Measurements from ENCODE around the gene ZER1. TPM values are rescaled to one million over a fixed set of nuclear protein-coding genes. Genes with fewer than 3 reads are reported as not detected.
A peak's percentile ranks its signal among the peaks of the same experiment; 100 is the strongest.

The ZER1 gene
- total and polyA plus RNA-seq, 2 of the 8 experiments (the other 6 are each of a cell fraction or from before 2014, with no cell fraction given): 20.5 to 26.6 TPM

DNA sequence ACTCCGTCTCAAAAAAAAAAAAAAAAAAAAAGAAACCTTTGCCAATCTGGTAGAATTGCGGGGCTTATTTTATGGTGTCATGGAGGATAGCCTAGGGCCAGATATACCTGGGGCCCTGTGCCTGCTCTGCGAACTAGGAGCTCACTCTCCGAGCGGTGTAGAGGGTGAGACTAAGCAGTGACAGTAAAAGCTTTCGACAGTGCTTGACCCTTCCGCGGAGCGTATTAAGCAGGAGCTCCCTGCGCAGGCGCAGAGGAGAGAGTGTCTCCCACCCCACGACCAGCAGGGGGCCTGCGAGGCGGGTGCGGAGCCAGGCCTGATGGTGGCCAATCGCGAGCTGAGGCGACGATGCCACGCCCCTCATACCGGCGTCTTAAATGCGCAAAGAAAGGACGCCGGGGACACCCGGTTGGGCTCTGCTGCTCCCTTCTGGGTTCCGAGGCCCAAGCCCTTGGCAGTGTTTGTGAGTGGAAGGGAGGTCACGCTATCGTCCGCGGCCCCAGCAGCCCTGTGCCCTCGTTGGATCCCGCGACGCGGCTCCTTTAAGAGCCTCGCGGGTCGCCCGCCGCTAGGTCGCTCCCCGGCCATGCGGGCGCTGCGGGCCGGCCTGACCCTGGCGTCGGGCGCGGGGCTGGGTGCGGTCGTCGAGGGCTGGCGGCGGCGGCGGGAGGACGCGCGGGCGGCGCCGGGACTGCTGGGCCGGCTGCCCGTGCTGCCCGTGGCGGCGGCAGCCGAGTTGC, 46.5 kb upstream of the ZER1 start, which contains the start of gene ENDOG (continued):
- TF ChIP-seq CHD7 (IDR thresholded peaks at IDR 0.05; ENCODE audit: insufficient replicate concordance, low read length) (no peak), ASH2L (IDR thresholded peaks at IDR 0.05; ENCODE audit: low read length) (no peak), KDM5A (IDR thresholded peaks at IDR 0.05; ENCODE audit: low read length) (no peak), SIRT6 (IDR thresholded peaks at IDR 0.05; ENCODE audit: low read length) (no peak), GABPA (IDR thresholded peaks at IDR 0.05; ENCODE audit: borderline replicate concordance, insufficient read depth, low read length) (0 out of 2 replicates have a peak, but pooled peaks have one; percentile 19), EZH2 (IDR thresholded peaks at IDR 0.05; ENCODE audit: low read depth, low read length, severe bottlenecking) (no peak), YY1 (IDR thresholded peaks at IDR 0.05; ENCODE audit: low read depth, low read length) (no peak), BACH1 (IDR thresholded peaks at IDR 0.05; ENCODE audit: low read length) (0 out of 2 replicates have a peak, but pooled peaks have one; percentile 28), RXRA (IDR thresholded peaks at IDR 0.05; ENCODE audit: insufficient read depth, low read depth, low read length) (no peak), TCF12 (IDR thresholded peaks at IDR 0.05; ENCODE audit: low read depth, low read length) (no peak), SRF (IDR thresholded peaks at IDR 0.05; ENCODE audit: low read depth, low read length) (no peak)
